ENCODE data around the gene SYNE2.

GRCh38 chr14:64081174-64081746, 228.5 kb downstream of the SYNE2 start:
- no peak for TF ChIP-seq EZH2 (IDR thresholded peaks at IDR 0.05; ENCODE audit: borderline replicate concordance, low read depth, low read length, severe bottlenecking)
- TF ChIP-seq CTCF (IDR thresholded peaks at IDR 0.05; ENCODE audit: extremely low read depth in 1 of 2, insufficient read depth in 1 of 2, low read depth in 1 of 2, low read length in 2 of 2): no peak
- TF ChIP-seq POLR2A (IDR thresholded peaks at IDR 0.05; ENCODE audit: low read depth, low read length): no peak
- TF ChIP-seq MAX (IDR thresholded peaks at IDR 0.05; ENCODE audit: insufficient read depth, insufficient read length): no peak
- TF ChIP-seq MYC (IDR thresholded peaks at IDR 0.05; ENCODE audit: low read depth, low read length): no peak
- no peak for TF ChIP-seq FOS (IDR thresholded peaks at IDR 0.05; ENCODE audit: borderline replicate concordance, insufficient read depth, low read length)
- no peak for TF ChIP-seq POLR2AphosphoS5 (IDR thresholded peaks at IDR 0.05; ENCODE audit: insufficient read depth, low read depth, low read length)

All from endothelial cell of umbilical vein (primary cell).